HEK293T (cell line): ENCODE measurements around the gene EIF4B.
"Not testable (repeated sequence)": the region's sequence is repeated elsewhere in the genome, so short reads cannot be mapped to it uniquely, and the experiment has no call there.

Experiments
- CTCF ChIA-PET: fragments of 350-600 bp; formaldehyde crosslinking; extraction: SDS; loops from one replicate; lab custom pipeline; 2021; ENCODE audit warnings: antibody characterized with exemption, inconsistent platforms; lab: Yijun Ruan, JAX
- POLR2A ChIA-PET: fragments of 350-600 bp; formaldehyde crosslinking; extraction: SDS; loops from one replicate; lab custom pipeline; 2020; ENCODE audit warnings: antibody characterized with exemption, inconsistent platforms; lab: Yijun Ruan, JAX
- DNase-seq: peaks from one replicate; pipeline ENCODE4 v3.0.0; 2012; ENCODE audit warnings: mixed read lengths; ENCODE audit errors: extremely low spot score
- ARNT ChIP-seq: fragments of 450-650 bp; IDR thresholded peaks from 2 replicates; pipeline ENCODE4 v1.6.1; 2017; ENCODE audit warnings: mild to moderate bottlenecking
- BHLHE40 ChIP-seq: fragments of 450-650 bp; IDR thresholded peaks from 2 replicates; pipeline ENCODE4 v1.6.1; 2016; ENCODE audit warnings: mild to moderate bottlenecking, moderate library complexity, borderline replicate concordance
- CTBP1 ChIP-seq: fragments of 450-650 bp; IDR thresholded peaks from 2 replicates; pipeline ENCODE4 v1.6.1; 2016; ENCODE audit warnings: borderline replicate concordance
- ELF4 ChIP-seq: fragments of 450-650 bp; IDR thresholded peaks from 2 replicates; pipeline ENCODE4 v1.6.1; 2017; ENCODE audit warnings: antibody characterized with exemption
- FOXA1 ChIP-seq: fragments of 450-650 bp; IDR thresholded peaks from 2 replicates; pipeline ENCODE4 v1.6.1; 2016; ENCODE audit warnings: mild to moderate bottlenecking
- FOXK2 ChIP-seq: fragments of 450-650 bp; IDR thresholded peaks from 2 replicates; pipeline ENCODE4 v1.6.1; 2016; ENCODE audit warnings: mild to moderate bottlenecking
- FOXM1 ChIP-seq: fragments of 450-650 bp; IDR thresholded peaks from 2 replicates; pipeline ENCODE4 v1.6.1; 2017; ENCODE audit warnings: mild to moderate bottlenecking, borderline replicate concordance
- HDGF ChIP-seq: fragments of 450-650 bp; IDR thresholded peaks from 2 replicates; pipeline ENCODE4 v1.6.1; 2017; ENCODE audit warnings: antibody characterized with exemption, borderline replicate concordance
- L3MBTL2 ChIP-seq: fragments of 450-650 bp; conservative IDR thresholded peaks from 2 replicates; pipeline ENCODE4 v1.6.1; 2016; ENCODE audit warnings: mild to moderate bottlenecking
- LEF1 ChIP-seq: fragments of 450-650 bp; IDR thresholded peaks from 2 replicates; pipeline ENCODE4 v1.6.1; 2017; ENCODE audit warnings: mild to moderate bottlenecking, borderline replicate concordance
- NFRKB ChIP-seq: fragments of 450-650 bp; IDR thresholded peaks from 2 replicates; pipeline ENCODE4 v1.6.1; 2016; ENCODE audit warnings: mild to moderate bottlenecking, moderate library complexity
- PKNOX1 ChIP-seq: fragments of 450-650 bp; IDR thresholded peaks from 2 replicates; pipeline ENCODE4 v1.6.1; 2016
- SP1 ChIP-seq: fragments of 450-650 bp; IDR thresholded peaks from 2 replicates; pipeline ENCODE4 v1.6.1; 2017
- SUZ12 ChIP-seq: fragments of 450-650 bp; IDR thresholded peaks from 2 replicates; pipeline ENCODE4 v1.6.1; 2016; ENCODE audit warnings: mild to moderate bottlenecking
- TARDBP ChIP-seq: fragments of 450-650 bp; IDR thresholded peaks from 2 replicates; pipeline ENCODE4 v1.6.1; 2016
- ZNF384 ChIP-seq: fragments of 450-650 bp; IDR thresholded peaks from 2 replicates; pipeline ENCODE4 v1.6.1; 2016

The EIF4B gene

GRCh38 chr12:53011889-53012288 lies 5.6 kb downstream of the EIF4B start:
- DNase-seq, result no peak
- TF ChIP-seq PKNOX1 (no peak), L3MBTL2 (no peak), SP1 (no peak), HDGF (no peak)
- ChIA-PET POLR2A (no interaction called here), CTCF (interaction anchor here (0.7 kb wide), 1 partner anchor 227 kb away, joined by 3 read pairs; no protein-coding TSS in a partner anchor)

- no peak for DNase-seq
- CTCF ChIA-PET, result no interaction called here
- POLR2A ChIA-PET, result no interaction called here
- TF ChIP-seq ELF4, result no peak
- TF ChIP-seq NFRKB, result no peak
- no peak for TF ChIP-seq ZNF384
- TF ChIP-seq SUZ12, result no peak
- TF ChIP-seq LEF1, result no peak
- no peak for TF ChIP-seq PKNOX1
- TF ChIP-seq ARNT, result no peak
- TF ChIP-seq L3MBTL2, result no peak
- no peak for TF ChIP-seq FOXA1
- TF ChIP-seq BHLHE40, result no peak
- TF ChIP-seq FOXK2, result no peak
- TF ChIP-seq SP1, result no peak
These were observed 6.7 kb downstream of the EIF4B start for GRCh38 chr12:53012928-53013327.

- no peak for DNase-seq
- ChIA-PET POLR2A (no interaction called here), CTCF (no interaction called here)
- TF ChIP-seq NFRKB, result no peak
These were observed 8.5 kb downstream of the EIF4B start for GRCh38 chr12:53014709-53015108.

GRCh38 chr12:53025250-53025649 lies 19.0 kb downstream of the EIF4B start:
- POLR2A ChIA-PET, result no interaction called here

GRCh38 chr12:53027014-53027413 lies 20.8 kb downstream of the EIF4B start:
- ChIA-PET CTCF (interaction anchor here (1.0 kb wide), 1 partner anchor 71 kb away, joined by 3 read pairs; no protein-coding TSS in a partner anchor), POLR2A (interaction anchor here (1.0 kb wide), 1 partner anchor 21 kb away, joined by 3 read pairs; the partner anchor contains the start of gene EIF4B)
- DNase-seq, result not testable (repeated sequence)

More at GRCh38 chr12:53025250-53025649, 19.0 kb downstream of the EIF4B start:
- CTCF ChIA-PET, result no interaction called here
- no peak for DNase-seq
- TF ChIP-seq SUZ12, result no peak
- no peak for TF ChIP-seq PKNOX1

- TF ChIP-seq SUZ12, result no peak
- TF ChIP-seq HDGF, result no peak
- no peak for TF ChIP-seq FOXM1
- TF ChIP-seq L3MBTL2, result no peak
- no peak for TF ChIP-seq TARDBP
- TF ChIP-seq PKNOX1, result no peak
- TF ChIP-seq CTBP1, result no peak
- TF ChIP-seq FOXK2, result no peak
- TF ChIP-seq ELF4, result no peak
- no peak for TF ChIP-seq BHLHE40
- TF ChIP-seq LEF1, result no peak
- no peak for TF ChIP-seq ZNF384
- no peak for TF ChIP-seq FOXA1
- TF ChIP-seq SP1, result no peak
- no peak for TF ChIP-seq ARNT
- no peak for TF ChIP-seq NFRKB
- no peak for DNase-seq
- ChIA-PET POLR2A (interaction anchor here (1.4 kb wide), 1 partner anchor 26 kb away, joined by 6 read pairs; the partner anchor contains the start of gene EIF4B), CTCF (interaction anchor here (1.0 kb wide), 1 partner anchor 8 kb away, joined by 3 read pairs; no protein-coding TSS in a partner anchor)
These were observed 25.4 kb downstream of the EIF4B start for GRCh38 chr12:53031616-53032015.

GRCh38 chr12:53033832-53034231 lies 27.6 kb downstream of the EIF4B start:
- DNase-seq, CTCF ChIA-PET: not testable (repeated sequence)
- POLR2A ChIA-PET, result interaction anchor here (1.3 kb wide), 1 partner anchor 28 kb away, joined by 3 read pairs; no protein-coding TSS in a partner anchor
